D341Med (cell line): Measurements from ENCODE around the gene GFRA1.

Experiments used
- DNase-seq: peaks from one replicate; pipeline ENCODE4 v3.0.0; 2012; ENCODE audit warnings: low spot score

The GFRA1 gene

GRCh38 chr10:116272440-116273283 lies at the start of gene GFRA1:
GFRA1 (minus strand) TSS chr10:116273206; CDS start chr10:116272029, 1,177 bp downstream.
- DNase-seq: peak; percentile 46

- no peak for DNase-seq
These were observed 43.5 kb upstream of the GFRA1 start for GRCh38 chr10:116316503-116316902.

- no peak for DNase-seq
These were observed 39.5 kb upstream of the GFRA1 start for GRCh38 chr10:116312548-116312947.

GRCh38 chr10:116311706-116312490 lies 38.9 kb upstream of the GFRA1 start:
- no peak for DNase-seq

GRCh38 chr10:116311016-116311415 lies 38.0 kb upstream of the GFRA1 start:
- no peak for DNase-seq

- DNase-seq: no peak
These were observed 34.4 kb upstream of the GFRA1 start for GRCh38 chr10:116307455-116307854.

GRCh38 chr10:116306847-116307246 lies 33.8 kb upstream of the GFRA1 start:
- no peak for DNase-seq

- DNase-seq: no peak
These were observed 31.9 kb upstream of the GFRA1 start for GRCh38 chr10:116304923-116305322.

- DNase-seq: no peak
These were observed 27.5 kb upstream of the GFRA1 start for GRCh38 chr10:116300542-116300941.

GRCh38 chr10:116298586-116298985 lies 25.6 kb upstream of the GFRA1 start:
- no peak for DNase-seq

GRCh38 chr10:116296291-116296721 lies 23.3 kb upstream of the GFRA1 start:
- DNase-seq: no peak

GRCh38 chr10:116292493-116292892 lies 19.5 kb upstream of the GFRA1 start:
- no peak for DNase-seq

- no peak for DNase-seq
These were observed 16.6 kb upstream of the GFRA1 start for GRCh38 chr10:116289652-116290051.

GRCh38 chr10:116287906-116288501 lies 15.0 kb upstream of the GFRA1 start:
- DNase-seq: no peak

- no peak for DNase-seq
These were observed 13.7 kb upstream of the GFRA1 start for GRCh38 chr10:116286626-116287200.

GRCh38 chr10:116281775-116282174 lies 8.8 kb upstream of the GFRA1 start:
- no peak for DNase-seq

- peak; percentile 31 for DNase-seq
These were observed 5.8 kb upstream of the GFRA1 start for GRCh38 chr10:116278846-116279245.

- no peak for DNase-seq
These were observed 4.0 kb upstream of the GFRA1 start for GRCh38 chr10:116276981-116277380.

GRCh38 chr10:116274064-116274904 lies 1.3 kb upstream of the GFRA1 start:
- peak; percentile 35 for DNase-seq

- peak; percentile 37 for DNase-seq
These were observed 1.2 kb downstream of the GFRA1 start for GRCh38 chr10:116271593-116272439.
